Fibroblast of mammary gland (primary cell): ENCODE measurements around the gene CCR5AS.

Experiments used
- DNase-seq: peaks from one replicate; pipeline ENCODE4 v3.0.0-alpha.2; 2010; ENCODE audit warnings: low read depth
- H3K4me3 ChIP-seq: 2 replicates; pipeline ENCODE4 v1.5.1; 2011; ENCODE audit warnings: low read depth, mild to moderate bottlenecking, low read length, moderate library complexity; ENCODE audit not compliant: control insufficient read depth
- CTCF ChIP-seq: conservative IDR thresholded peaks from 2 replicates; pipeline ENCODE4 v1.5.1; 2011; ENCODE audit warnings: low read depth, low read length, inconsistent platforms; ENCODE audit not compliant: control insufficient read depth, insufficient read depth

The CCR5AS gene

GRCh38 chr3:46400846-46401245, 6.0 kb downstream of the CCR5AS start:
- no peak for TF ChIP-seq CTCF
- no peak for DNase-seq

GRCh38 chr3:46400000-46400734, 6.7 kb downstream of the CCR5AS start:
- no peak for TF ChIP-seq CTCF
- no peak overlapping the region for H3K4me3 ChIP-seq
- peak; percentile 73 for DNase-seq

More at GRCh38 chr3:46400846-46401245, 6.0 kb downstream of the CCR5AS start:
- H3K4me3 ChIP-seq = no peak overlapping the region

GRCh38 chr3:46399557-46399956, 7.3 kb downstream of the CCR5AS start:
- H3K4me3 ChIP-seq = no peak overlapping the region
- DNase-seq = no peak
- TF ChIP-seq CTCF = no peak

- no peak for DNase-seq
- no peak overlapping the region for H3K4me3 ChIP-seq
- TF ChIP-seq CTCF = no peak
These were observed 7.8 kb downstream of the CCR5AS start for GRCh38 chr3:46399098-46399497.

- DNase-seq = no peak
- no peak overlapping the region for H3K4me3 ChIP-seq
- no peak for TF ChIP-seq CTCF
These were observed 8.5 kb downstream of the CCR5AS start for GRCh38 chr3:46398186-46398955.

GRCh38 chr3:46397111-46397510, 9.8 kb downstream of the CCR5AS start:
- no peak for TF ChIP-seq CTCF
- DNase-seq = no peak
- H3K4me3 ChIP-seq = no peak overlapping the region
